D721Med (cell line): ENCODE measurements around the gene HSP90AB1.

Experiments
- DNase-seq: peaks from one replicate; pipeline ENCODE4 v3.0.0; 2011; ENCODE audit warnings: low spot score; ENCODE audit not compliant: insufficient read length
- FAIRE-seq: peaks from 2 replicates; lab custom pipeline; 2011; peaks lifted over from hg19 to GRCh38; lab: Jason Lieb, UNC
- TF ChIP-seq, protein P1 (sequence below): IDR thresholded peaks from 2 replicates; pipeline ENCODE4 v1.5.1; 2012; ENCODE audit warnings: mild to moderate bottlenecking, control low read depth; ENCODE audit not compliant: insufficient read depth; ENCODE audit errors: missing control alignments

Gene HSP90AB1

DNA sequence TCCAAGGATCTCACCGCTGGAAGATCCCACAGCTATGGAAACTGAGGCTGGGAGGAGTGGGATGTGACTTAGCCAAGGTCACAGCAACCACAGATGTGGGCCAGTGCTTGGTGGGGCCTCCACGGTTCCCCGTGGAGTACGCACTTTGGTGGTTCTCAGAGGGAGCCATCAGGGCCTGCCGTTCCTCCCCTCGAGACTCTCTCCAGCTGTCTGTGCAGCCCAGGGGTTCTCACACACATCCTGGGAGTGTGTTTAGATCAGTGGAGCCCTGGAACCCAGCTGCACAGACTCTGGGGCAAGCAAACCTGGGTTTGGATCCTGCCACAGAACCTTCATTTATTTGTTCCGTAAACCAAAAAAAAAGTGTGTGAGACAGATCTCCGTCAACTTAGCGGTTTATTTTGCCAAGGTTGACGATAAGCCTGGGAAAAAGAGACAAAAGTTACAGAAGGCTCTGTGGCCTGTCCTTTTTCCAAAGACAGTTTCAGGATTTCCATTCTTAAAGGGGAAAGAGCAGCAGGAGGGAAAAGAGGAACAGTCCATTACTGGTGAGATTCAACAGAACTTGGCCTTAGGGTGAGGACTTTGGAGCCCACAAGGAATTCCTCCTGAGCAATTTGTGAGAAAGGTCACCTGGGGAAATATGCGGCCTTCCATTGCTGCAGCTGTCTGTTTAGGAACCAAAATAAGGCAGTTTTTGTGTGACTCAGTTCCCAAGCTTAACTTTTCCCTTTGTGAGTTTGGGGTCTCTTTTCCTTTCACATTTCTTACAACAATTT is 43.7 kb upstream of the HSP90AB1 start:
- FAIRE-seq (no peak), DNase-seq (no peak)
- TF ChIP-seq, protein P1, sequence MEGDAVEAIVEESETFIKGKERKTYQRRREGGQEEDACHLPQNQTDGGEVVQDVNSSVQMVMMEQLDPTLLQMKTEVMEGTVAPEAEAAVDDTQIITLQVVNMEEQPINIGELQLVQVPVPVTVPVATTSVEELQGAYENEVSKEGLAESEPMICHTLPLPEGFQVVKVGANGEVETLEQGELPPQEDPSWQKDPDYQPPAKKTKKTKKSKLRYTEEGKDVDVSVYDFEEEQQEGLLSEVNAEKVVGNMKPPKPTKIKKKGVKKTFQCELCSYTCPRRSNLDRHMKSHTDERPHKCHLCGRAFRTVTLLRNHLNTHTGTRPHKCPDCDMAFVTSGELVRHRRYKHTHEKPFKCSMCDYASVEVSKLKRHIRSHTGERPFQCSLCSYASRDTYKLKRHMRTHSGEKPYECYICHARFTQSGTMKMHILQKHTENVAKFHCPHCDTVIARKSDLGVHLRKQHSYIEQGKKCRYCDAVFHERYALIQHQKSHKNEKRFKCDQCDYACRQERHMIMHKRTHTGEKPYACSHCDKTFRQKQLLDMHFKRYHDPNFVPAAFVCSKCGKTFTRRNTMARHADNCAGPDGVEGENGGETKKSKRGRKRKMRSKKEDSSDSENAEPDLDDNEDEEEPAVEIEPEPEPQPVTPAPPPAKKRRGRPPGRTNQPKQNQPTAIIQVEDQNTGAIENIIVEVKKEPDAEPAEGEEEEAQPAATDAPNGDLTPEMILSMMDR: no peak

DNA sequence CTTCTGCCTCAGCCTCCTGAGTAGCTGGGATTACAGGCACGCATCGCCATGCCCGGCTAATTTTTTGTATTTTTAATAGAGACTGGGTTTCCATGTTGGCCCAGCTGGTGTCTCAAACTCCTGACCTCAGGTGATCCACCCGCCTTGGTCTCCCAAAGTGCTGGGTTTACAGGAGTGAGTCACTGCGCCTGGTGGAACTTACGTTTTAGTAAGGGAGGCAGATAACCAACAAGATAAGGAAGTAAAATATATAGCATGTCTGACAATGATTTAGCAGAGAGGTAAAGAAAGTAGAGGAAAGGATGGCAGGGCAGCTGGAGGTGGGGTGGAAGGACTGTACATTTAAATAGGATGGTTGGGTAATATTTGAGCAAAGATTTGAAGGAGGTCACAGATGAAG is 42.9 kb upstream of the HSP90AB1 start:
- TF ChIP-seq, protein P1: no peak
- no peak for FAIRE-seq
- no peak for DNase-seq

DNA sequence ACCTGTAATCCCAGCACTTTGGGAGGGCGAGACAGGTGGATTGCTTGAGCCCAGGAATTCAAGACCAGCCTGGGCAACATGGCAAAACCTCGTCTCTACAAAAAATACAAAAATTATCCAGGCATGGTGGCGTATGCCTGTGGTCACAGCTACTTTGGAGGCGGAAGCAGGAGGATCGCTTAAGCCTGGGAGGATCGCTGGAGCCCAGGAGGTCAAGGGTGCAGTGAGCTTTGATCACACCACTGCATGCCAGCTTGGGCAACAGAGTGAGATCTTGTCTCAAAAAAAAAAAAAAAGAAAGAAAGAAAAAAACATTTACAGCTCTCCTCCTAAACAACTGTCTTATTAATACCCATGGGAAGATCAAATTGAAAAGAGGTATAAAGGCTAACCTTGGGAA is 38.9 kb upstream of the HSP90AB1 start:
- TF ChIP-seq, protein P1: no peak
- no peak for FAIRE-seq
- no peak for DNase-seq

DNA sequence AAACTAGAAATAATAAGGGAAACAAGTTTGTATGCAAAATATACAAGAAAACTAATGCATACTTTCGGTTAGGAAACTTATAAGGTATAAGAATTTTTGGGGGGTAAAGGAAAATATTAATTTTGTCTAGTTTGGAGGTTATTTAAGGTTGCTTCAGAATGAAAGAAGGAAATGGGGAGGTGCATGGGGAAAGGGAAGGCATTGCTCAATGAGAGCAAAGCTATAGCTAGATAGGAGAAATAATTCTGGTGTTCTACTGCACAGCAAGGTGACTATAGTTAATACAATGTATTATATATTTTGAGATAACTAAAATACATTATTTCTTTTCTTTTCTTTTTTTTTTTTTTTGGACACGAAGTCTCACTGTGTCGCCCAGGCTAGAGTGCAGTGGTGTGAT is 35.6 kb upstream of the HSP90AB1 start:
- TF ChIP-seq, protein P1: no peak
- DNase-seq: no peak
- FAIRE-seq: no peak

DNA sequence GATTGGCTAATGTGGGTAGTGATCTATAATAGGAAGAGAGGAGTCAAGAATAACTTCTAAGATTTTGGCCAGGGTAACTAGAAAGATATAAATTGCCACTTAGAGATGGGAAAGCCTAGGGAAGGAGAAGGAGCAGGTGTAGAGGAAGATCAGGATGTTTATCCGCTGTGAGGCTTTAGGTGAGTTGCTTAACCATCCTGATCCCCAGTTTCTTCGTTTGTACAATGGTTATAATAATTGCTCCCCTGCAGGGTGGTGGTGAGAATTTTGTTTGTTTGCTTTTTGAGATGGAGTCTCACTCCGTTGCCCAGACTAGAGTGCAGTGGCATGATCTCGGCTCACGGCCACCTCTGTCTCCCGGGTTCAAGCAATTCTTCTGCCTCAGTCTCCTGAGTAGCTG is 32.6 kb upstream of the HSP90AB1 start:
- FAIRE-seq (no peak), DNase-seq (no peak)
- TF ChIP-seq, protein P1: no peak

DNA sequence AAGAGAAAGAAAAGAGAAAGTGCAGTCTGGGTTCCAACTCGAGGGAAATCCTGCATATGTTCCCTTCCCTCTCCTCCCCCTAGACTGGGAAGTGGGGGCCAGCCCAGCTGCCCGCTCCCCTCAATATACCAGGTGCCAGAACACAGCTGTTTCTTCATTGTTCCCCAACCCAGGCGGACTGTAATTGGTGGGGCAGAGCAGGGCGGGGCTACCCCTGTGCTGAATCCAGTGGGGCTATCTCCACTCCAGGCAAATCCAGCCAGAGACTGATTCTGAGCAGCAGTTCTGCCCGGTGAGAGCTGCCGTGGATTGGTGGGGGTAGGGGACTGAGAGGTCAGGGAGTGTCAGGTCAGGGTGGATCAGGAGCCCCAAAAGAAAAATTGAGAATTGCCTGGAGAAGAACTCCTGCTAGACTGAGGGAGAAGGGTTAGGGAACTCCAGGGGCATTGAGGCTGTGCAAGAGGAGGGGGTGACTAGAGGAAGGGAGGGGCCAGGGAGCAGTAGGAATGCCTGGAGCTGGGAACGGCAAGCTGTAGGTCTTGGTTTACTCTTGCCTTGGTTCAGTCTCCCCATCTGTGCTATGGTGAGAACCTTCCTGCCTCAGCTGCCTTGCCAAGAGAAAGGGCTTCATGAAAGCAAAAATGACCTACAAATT is 30.1 kb upstream of the HSP90AB1 start, which contains the start of gene MYMX:
Gene MYMX, plus strand, starts transcription at position 250 of the 655 bp plus-strand sequence. CDS start 546 bp downstream, outside the sequence.
- DNase-seq (no peak), FAIRE-seq (no peak)
- TF ChIP-seq, protein P1: no peak
